DND-41 (cell line): ENCODE measurements around the gene ENTR1.

Experiments
- ATAC-seq: fragments of 200-7000 bp; cut with Tn5 transposase; 3 replicates; pipeline ENCODE4 v1.9.1; 2021; ENCODE audit warnings: low read depth; ENCODE audit not compliant: insufficient read depth
- DNase-seq: peaks from one replicate; pipeline ENCODE4 v3.0.0-alpha.2; 2020
- H2AFZ ChIP-seq: 2 replicates; pipeline ENCODE4 v1.6.0; 2012; ENCODE audit warnings: low read depth, low read length
- H3K27ac ChIP-seq: 2 replicates; pipeline ENCODE4 v1.5.1; 2012; ENCODE audit warnings: low read length, inconsistent platforms
- H3K27me3 ChIP-seq: fragments of 200-600 bp; sonication (generic); 2 replicates; pipeline ENCODE4 v1.6.0; 2012; ENCODE audit warnings: low read length, mild to moderate bottlenecking, inconsistent platforms; ENCODE audit not compliant: insufficient read depth, poor library complexity
- H3K36me3 ChIP-seq: 2 replicates; pipeline ENCODE4 v1.5.1; 2012; ENCODE audit warnings: low read length, inconsistent platforms; ENCODE audit not compliant: insufficient read depth
- H3K4me1 ChIP-seq: 2 replicates; pipeline ENCODE4 v1.5.1; 2012; ENCODE audit warnings: mild to moderate bottlenecking, low read length; ENCODE audit not compliant: insufficient read depth
- H3K4me2 ChIP-seq: 2 replicates; pipeline ENCODE4 v1.6.0; 2012; ENCODE audit warnings: mild to moderate bottlenecking, moderate library complexity, low read length, inconsistent platforms; ENCODE audit not compliant: insufficient read depth
- H3K4me3 ChIP-seq, 2 experiments: fragments of 200-600 bp in 1 of 2; shearing (Covaris generic) in 1 of 2; 2 replicates each; pipeline ENCODE4 v1.5.1; 2012 to 2016; ENCODE audit warnings: inconsistent platforms in 2 of 2, low read length in 2 of 2, mild to moderate bottlenecking in 2 of 2, low read depth in 1 of 2, moderate library complexity in 1 of 2
- H3K79me2 ChIP-seq: 2 replicates; pipeline ENCODE4 v1.6.0; 2012; ENCODE audit warnings: low read length, inconsistent platforms; ENCODE audit not compliant: insufficient read depth
- H3K9ac ChIP-seq: 2 replicates; pipeline ENCODE4 v1.6.0; 2012; ENCODE audit warnings: low read depth, mild to moderate bottlenecking, inconsistent platforms, low read length, moderate library complexity
- H3K9me3 ChIP-seq: 2 replicates; pipeline ENCODE4 v1.5.1; 2012; ENCODE audit warnings: low read length, moderate library complexity, mild to moderate bottlenecking, inconsistent platforms; ENCODE audit not compliant: insufficient read depth, severe bottlenecking
- H4K20me1 ChIP-seq: 2 replicates; pipeline ENCODE4 v1.6.0; 2012; ENCODE audit warnings: low read length; ENCODE audit not compliant: insufficient read depth
- CTCF ChIP-seq: IDR thresholded peaks from 2 replicates; pipeline ENCODE4 v1.5.1; 2012; ENCODE audit warnings: borderline replicate concordance, low read length, moderate library complexity, mild to moderate bottlenecking; ENCODE audit not compliant: poor library complexity, severe bottlenecking; ENCODE audit errors: extremely low read depth
- EZH2 ChIP-seq: IDR thresholded peaks from 3 replicates; pipeline ENCODE4 v1.6.1; 2012; ENCODE audit warnings: borderline replicate concordance, low read depth, mild to moderate bottlenecking, moderate library complexity, low read length, inconsistent platforms; ENCODE audit not compliant: severe bottlenecking

The ENTR1 gene

GRCh38 chr9:136439481-136440408 lies 29.3 kb upstream of the ENTR1 start, which contains the start of gene INPP5E:
INPP5E (minus strand) TSS chr9:136439845; CDS start chr9:136439419, 426 bp downstream.
- Histone ChIP-seq H3K27me3 (no peaks in the 10 kb centered on the region), H2AFZ (peak within 1 kb of the TSS; percentile 86), H3K27ac (peak within 1 kb of the TSS; percentile 72), H3K4me1 (peaks cover 36% of the 10 kb centered on the region), H3K79me2 (peaks cover 48% of the 10 kb centered on the region), H3K9ac (peak within 1 kb of the TSS; percentile 90), H3K36me3 (peaks cover 55% of the 10 kb centered on the region), H3K4me3 (peak within 1 kb of the TSS; percentile 79 to 85), H3K9me3 (no peaks in the 10 kb centered on the region), H3K4me2 (peak within 1 kb of the TSS; percentile 86), H4K20me1 (peaks cover 53% of the 10 kb centered on the region)
- DNase-seq (peak; percentile 75), ATAC-seq (peak; percentile 84)
- TF ChIP-seq EZH2 (no peak), CTCF (peak; percentile 67)

DNA sequence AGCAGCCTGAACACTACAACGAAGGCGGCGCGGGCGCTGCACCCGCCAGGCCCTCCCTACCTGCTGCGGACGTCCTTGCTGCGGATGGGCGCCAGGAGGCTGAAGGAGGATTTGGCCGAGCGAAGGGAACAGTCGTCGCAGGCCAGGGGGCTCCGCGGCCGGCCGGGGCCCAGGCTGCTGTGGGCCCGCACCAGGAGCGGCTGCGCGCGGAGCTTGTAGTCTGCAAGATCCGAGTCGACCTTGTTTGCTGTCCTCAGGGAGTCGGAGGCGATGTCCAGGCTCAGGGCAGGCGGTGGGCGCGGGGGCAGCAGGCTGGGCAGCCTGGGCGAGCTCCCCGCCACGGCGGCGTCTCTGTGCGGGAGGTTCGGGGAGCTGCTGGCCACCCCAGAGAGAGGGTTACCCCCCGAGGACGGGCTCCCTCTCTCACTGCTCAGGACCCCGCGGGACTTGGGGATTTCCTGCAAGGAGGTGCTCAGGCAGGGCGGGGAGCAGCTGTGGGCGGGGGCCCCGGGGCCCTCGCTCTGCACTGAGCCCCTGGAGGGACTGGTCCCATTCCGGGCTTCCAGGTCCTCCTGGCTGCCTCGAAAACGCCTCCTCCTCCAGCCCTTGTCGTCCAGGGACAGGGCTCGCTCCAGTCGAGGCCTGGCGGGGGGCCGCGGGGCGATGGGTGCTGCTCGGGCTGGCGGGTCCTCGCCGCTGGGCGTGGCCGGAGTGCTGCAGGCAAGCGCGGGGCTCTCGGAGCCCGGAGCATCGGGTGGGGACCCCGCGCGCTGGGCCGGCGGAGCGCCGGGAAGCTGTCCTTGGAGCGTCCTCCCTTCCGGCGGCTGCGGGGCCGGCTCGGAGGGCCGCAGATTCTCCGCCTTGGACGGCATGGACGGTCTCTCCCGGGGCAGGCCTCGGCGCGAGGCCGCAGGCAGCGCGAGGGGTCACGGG lies 28.4 kb upstream of the ENTR1 start:
- peaks cover 36% of the 10 kb centered on the region for H3K4me1 ChIP-seq
- peak overlapping the region; percentile 79 to 85 for H3K4me3 ChIP-seq
- H3K36me3 ChIP-seq, result peaks cover 51% of the 10 kb centered on the region
- peaks cover 51% of the 10 kb centered on the region for H4K20me1 ChIP-seq
- peak overlapping the region; percentile 86 for H3K4me2 ChIP-seq
- H2AFZ ChIP-seq, result peak overlapping the region; percentile 86
- peak overlapping the region; percentile 90 for H3K9ac ChIP-seq
- TF ChIP-seq EZH2, result no peak
- ATAC-seq (peak; percentile 69), DNase-seq (peak; percentile 52)
- peaks cover 55% of the 10 kb centered on the region for H3K79me2 ChIP-seq
- H3K9me3 ChIP-seq, result no peaks in the 10 kb centered on the region
- H3K27ac ChIP-seq, result peak overlapping the region; percentile 72
- no peaks in the 10 kb centered on the region for H3K27me3 ChIP-seq

DNA sequence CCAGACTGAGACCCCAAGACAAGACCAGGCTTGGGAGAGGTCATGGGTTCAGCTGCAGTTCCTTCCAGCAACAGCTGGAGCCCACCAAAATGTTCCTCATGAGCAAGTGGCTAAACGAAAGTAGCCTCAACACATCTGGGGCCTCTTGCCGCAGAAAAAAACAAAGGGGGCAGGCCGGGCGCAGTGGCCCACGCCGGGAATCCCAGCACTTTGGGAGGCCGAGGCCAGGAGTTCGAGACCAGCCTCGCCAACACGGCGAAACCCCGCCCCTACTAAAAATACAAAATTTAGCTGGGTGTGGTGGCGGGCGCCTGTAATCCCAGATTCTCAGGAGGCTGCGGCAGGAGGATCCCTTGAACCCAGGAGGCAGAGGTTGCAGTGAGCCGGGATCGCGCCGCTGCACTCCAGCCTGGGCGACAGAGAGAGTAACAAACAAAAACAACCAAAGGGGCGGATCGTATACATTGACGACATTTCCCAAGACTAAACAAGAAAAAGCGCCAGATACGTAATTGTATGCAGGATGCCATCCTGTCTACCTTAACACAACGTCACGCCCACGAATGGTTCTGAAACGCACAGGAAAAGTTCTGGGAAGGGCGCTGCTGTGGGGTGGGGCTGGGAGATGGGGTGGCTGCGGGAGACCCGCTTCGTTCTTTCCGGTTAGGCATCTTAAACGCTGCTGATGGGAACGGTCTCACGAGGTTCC lies 27.6 kb upstream of the ENTR1 start:
- H3K27ac ChIP-seq, result 0 out of 2 replicates have a peak overlapping the region, but pooled peaks have one; percentile 20
- H3K9ac ChIP-seq, result peak overlapping the region; percentile 90
- peaks cover 52% of the 10 kb centered on the region for H4K20me1 ChIP-seq
- H3K9me3 ChIP-seq, result no peaks in the 10 kb centered on the region
- H3K79me2 ChIP-seq, result peaks cover 56% of the 10 kb centered on the region
- no peak for ATAC-seq
- peak overlapping the region; percentile 79 to 85; a peak in 3 of 4 replicates for H3K4me3 ChIP-seq
- peaks cover 52% of the 10 kb centered on the region for H3K36me3 ChIP-seq
- peaks cover 36% of the 10 kb centered on the region for H3K4me1 ChIP-seq
- no peak for DNase-seq
- H3K27me3 ChIP-seq, result no peaks in the 10 kb centered on the region
- no peak for TF ChIP-seq CTCF
- peak overlapping the region; percentile 86 for H3K4me2 ChIP-seq
- no peak overlapping the region for H2AFZ ChIP-seq
